Medulla oblongata (tissue), 1 donor: ENCODE results near the gene HS6ST1.

Source experiments
- DNase-seq: peaks from one replicate; pipeline ENCODE4 v3.0.0-alpha.2; 2015; ENCODE audit errors: extremely low spot score

Gene HS6ST1

DNA sequence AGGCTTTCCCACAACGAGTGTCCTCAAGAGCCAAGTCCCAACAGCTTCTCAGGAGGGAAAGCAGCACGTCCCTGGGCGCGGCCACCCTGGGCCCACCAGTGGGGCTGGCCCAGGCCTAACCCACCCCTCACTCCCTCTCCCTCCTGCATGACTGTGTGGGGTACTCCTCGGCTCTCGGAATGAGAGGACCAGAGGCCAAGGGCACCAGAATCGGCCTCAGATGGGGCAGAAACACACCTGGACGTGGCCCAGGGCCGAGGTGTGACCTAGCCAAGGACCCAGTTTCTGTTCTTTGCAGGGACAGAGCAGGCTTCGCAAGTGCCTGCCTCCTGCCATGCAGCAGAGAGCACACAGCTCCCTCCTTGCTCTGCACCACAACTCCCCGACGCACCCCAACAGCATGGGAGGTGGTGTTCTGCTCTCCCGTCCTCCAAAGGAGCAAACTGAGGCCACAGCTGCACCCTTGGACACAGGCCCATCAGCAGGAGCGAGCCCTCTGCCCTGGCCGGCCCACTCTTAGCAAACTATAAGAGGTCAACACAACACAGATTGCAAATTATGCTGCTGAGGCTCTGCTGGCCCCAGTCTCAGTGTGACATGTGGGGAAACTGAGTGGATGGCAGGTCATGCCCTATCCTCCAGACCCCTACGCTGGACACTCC, 19.7 kb downstream of the HS6ST1 start:
- DNase-seq, result no peak

DNA sequence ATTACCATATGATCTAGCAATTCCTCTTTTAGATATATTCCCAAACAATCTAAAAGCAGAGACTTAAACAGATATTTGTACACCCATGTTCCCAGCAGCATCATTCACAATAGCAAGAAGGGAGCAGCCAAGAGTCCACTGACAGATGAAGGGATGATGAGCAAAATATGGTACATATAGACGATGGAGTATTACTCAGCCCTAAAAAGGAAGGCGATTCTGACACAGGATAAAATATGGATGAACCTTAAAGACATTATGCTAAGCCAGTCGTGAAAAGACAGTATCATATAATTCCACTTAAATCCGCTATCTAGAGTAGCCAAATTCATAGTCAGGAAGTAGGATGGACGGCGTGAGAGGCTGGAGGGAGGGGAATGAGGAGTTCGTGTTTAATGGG, 20.4 kb downstream of the HS6ST1 start:
- DNase-seq, result no peak

DNA sequence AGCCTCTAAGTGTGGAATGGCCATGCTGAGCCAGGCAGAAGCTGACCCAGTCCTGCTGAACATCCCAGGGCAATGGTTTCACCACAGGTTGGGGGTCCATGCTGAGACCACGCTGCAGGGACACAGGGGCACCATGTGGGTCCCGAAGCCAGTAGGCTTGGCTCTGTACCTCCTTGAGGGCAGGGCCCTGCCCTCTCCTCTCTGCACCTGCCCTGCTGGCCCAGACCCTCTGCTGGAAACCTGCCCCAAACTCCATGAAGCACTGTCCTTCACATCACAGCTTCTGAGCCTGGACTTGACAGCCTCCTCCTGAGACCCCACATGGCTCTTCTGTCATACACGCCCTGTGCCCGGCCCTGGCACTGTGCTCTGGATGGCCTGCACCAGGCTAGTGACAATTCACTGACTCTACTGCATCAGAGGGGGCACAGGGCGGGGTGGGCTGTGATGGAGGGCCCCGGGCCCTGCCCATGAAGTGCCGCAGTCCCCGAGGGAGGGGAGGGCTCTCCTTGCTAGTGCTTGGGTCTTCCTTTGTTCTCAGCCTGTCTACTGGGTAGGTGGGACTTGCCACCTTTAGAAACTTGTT, 24.7 kb downstream of the HS6ST1 start:
- DNase-seq, result no peak

DNA sequence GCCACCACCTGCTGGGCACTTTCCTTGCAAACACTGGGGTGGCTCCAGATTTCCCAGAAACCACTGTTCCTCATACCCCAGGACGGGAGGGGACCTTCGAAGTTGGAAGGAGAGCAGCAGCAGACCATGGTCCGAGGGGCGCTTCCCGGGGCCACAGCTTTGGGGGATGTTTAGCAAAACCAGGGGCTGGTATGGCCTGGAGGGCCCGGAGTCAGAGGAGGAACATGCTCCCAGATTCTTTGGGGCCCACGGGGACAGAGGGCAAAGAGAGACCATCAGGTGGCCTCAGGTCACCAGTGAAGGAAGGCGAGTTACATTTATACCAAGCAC, 25.3 kb downstream of the HS6ST1 start:
- DNase-seq, result no peak

DNA sequence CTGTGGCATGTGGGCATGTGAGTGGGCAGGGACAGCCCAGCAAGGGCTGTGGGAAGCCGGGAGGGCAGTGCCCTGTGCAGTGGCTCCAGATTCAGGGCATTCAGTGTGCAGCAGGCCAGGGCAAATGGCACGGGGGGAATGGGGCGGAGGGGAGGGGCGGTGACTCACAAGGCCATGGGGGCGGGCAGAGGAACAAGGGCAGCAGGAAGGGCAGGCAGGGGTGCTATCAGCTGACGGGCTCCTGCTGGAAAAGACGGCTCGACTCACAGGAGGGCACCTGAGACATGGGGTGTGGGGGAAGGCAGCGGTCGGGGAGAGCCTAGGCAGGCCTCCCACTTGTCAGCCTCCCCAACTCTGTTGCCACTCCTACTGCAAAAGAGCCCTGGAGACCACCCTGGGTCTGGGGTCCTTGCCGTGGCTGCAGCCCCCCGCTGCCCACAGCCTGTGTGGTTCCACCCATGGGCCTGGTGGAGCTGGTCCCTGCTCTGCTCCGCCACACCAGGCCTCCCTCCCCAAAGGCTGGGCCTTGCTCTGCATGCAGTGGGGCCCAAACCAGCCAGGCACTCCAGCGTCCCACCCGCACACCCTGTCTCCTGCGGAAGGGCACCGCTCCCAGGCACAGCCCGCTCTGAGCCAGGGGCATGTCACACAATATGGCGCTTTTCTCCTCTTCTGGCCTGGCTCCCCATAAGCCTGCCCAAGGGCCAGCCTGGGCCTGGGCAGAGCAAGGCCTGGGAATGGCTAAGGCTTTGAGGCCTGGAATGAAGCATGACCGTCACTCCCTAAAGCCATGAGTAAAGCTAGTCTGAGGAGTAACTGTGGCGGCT, 25.9 kb downstream of the HS6ST1 start:
- DNase-seq, result peak; percentile 50

DNA sequence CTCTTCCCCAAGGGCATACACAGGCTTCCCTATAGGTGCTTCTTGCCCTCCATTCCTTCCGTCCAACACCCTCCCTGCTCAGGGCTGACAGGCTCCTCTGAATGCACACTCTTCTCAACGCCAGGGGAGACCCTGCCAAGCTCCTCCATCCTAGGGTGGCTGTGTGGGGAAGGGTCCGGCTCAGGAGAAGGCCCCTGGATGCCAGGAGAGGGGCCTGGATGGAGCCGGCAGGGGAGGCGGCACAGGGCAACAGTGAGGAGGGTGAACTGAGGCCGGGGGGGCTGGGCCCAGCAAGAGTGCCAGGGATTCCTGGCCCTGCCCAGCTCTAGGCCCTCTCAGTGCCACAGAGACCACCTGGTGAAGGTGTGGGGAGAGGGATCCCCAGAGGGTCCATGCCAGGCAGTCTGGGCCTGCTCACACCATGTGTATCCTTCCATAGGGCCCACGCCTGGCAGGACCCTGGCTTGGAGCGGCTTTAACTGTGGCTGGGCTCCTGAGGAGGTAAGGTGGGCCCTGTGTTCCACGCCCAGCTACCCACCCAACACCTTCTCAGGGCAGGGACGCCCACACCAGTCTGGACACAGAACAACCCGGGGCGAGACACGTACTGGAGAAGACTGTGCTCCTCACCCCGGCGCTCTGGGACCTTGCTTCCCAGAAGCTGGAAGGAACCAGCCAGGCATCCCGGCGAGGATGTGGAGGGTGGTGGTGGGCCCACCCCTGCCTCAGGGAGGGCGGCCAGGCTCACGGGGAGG, 26.6 kb downstream of the HS6ST1 start:
- DNase-seq, result no peak

DNA sequence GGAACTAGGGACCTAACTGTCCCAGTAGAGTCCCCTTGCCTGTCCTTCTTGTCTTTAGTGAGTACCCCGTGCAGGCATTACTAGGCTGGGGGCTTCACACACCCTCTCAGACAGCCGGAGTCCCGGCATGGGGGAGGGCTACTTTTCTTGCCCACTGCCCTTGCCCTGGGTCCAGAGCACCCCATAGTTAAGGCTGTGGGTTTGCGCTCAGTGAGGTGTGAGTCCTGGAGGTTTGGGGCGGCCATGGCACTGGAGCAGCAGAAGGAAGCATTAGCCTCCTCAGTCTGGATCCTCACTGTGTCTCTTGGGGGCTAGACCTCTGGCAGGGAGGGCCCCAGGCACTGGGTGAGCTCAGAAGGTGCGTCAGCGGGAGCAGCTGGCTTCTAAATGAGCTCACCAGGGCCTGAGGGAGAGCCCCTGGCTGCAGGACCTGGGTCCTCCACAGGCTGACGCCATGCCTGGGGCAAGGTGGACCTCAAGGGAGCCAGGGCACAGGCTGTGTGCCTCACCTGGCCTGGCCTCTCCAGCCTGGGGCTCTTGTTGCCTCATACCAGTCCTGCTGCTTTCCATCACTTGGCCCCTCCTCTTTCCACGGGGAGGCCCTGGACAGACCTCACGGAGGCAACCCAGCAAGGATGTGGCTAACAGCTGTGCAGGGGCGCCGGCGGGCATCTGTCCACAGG, 27.4 kb downstream of the HS6ST1 start:
- DNase-seq, result no peak

DNA sequence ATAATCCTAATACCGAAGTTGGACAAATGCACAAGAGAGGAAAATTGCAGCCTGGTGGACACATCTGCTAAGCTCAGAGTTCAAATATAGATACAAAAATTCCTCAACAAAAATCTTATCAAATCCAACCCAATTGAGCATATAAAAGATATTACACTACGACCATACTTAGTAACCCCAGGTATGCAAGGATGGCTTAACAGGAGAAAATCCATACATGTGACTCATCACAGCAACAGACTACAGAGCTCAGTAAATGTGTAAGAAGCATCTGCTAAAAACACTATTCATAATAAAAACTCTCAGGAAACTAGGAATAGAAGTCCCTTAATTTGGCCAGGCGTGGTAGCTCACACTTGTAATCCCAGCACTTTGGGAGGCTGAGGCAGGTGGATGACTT, 28.3 kb downstream of the HS6ST1 start:
- no peak for DNase-seq

DNA sequence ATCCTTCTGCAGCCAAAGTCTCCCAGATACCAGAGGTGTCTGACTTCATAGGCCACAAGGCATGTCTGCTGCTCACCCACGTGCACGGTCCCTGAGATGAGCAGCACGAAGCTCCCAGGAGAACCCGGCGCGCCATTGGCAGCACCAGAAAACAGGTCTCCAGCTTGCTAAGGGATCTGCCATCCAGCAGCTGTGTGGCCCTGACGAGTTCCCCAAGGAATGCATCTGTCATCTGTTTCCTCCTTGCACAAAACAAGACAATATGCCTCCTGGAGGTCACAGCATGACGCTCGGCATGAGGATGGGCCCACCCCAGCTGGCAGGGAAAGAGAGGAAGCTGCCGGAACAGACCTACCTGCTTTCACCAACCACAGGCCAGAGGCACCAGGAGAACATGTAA, 29.2 kb downstream of the HS6ST1 start:
- no peak for DNase-seq

DNA sequence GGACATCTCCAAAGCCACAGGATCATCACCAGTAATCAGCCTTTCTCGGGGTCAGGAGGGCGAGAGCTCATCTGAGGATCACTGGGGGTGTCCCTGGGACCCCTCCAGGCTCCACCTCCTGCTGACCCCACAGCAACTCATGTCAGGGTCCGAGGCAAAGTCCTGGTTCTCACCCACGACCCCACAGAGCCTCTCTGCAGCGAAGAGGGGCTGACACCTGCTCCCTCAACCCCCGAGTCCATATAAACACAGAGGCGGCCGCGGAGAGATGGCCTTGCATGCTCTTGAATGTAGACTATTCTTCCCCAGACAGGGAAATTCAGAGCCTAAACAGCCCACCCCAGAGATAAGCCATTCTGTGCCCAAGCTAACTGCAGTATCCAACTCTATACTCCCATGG, 29.9 kb downstream of the HS6ST1 start:
- no peak for DNase-seq

DNA sequence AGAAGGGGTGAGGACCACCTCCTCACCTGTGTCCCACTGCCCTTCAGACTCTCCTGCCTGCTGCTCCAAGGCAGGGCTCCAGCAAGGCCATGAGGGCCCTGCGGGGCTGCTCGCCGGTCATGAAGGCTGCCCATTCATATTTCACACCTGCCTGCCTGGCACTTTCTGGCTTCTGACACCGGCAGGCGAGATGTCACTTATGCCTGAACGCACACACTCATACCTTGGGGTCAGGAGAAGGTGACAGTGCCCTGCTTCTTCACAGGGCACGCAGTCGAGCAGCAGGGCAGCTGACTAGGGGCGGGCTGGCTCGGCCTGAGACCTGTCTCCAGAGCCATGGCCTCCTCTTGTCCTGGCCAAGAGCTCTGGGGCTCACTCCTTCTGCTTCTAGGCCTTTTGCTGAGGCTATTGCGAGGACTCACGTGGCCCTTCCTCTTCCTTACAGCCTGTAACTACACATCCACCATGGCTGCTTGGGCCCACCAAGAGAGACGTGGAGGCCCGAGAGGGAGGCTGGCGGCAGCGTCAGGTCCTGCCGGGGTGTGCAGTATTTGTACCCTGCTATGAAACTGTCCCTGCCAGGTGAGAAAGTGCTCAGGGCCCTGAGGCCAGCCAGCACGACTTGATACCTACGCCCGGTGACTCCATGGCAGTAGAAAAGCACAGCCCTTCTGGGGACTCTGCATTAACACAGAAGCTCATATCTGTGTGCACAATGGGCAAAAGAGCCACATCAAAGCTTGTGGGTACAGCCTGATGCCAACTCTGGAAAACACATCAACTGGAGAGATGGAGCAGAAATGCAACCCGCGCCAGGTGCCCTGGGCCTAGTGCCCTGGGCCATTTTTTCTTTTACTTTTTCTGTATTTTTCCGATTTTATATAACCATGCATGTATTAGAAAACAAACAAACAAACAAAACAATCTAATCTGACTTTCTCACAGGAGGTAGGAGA, 30.6 kb downstream of the HS6ST1 start:
- DNase-seq, result no peak

DNA sequence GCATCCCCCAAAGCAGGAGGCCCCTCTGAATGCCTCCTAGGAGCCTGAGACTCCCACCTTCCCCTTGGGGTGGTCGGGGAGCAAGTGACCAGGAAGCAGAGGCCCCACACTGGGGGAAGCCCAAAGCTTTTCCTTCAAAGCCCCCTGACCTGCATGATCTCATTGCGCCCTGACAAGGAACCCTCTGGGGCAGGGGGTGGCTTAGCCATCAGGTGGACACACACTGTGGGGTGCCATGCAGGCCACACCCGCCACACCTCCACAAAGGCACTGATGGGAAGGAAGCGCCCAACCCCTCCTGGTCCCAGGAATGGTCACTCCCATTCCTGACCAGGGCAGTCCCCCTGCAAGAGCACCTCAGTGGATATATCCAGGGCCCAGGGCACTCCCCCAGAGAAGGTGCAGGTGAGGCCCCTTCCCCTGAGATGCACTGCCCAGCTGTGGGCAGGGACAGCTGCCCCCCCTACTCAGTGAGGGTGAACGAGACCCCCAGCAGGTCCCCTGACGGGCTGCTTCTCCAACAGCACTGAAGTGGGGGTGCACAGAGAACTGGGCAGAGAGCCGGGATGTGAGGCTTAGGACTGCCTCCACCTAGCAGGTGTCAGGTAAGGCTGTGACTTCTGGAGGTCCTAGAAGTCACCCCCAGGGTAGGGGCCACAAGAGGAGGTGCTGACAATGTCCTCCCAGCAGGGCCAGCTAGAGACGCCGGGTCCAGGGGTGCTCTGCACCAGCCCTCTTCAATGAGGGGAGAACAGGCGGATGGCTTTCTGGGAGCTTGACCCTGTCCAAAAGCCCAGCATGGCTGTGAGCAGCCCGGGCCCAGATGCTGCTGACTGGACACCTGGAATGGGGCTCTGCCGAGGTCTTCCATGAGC, 31.5 kb downstream of the HS6ST1 start:
- no peak for DNase-seq

DNA sequence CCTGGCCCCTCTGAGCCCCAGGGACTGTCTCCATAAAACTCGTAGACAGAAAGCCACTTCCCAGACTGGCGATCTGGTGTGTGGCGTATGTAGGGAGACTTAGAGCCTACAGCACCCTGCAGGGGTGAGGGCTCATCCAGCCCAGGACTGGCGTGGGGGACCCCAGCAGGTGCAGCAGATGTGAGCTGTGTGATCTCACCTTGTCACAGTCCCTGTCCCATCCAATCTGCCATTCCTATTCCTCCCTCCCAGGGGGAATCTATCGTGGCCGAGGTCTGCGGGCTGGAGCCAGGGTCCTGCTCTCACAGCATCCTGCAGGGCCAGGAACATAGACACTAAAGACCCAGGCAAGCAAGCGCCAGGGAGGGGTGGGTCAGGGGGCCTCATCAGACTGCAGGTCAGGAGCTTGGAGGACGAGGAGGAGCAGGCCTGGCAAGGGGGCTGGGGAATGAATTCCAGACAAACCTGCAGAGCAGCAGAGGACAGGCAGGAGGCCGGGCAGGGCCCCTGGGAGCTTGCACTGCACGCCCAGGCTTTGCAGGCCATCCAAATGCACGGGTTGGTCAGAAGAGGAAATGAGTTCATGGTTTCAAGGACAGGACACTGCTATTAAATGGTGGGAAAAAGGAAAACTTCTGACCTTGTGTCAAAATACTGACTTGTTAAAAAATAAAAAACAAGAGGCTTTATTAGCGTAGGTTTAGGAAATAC, 32.5 kb downstream of the HS6ST1 start:
- DNase-seq, result no peak

DNA sequence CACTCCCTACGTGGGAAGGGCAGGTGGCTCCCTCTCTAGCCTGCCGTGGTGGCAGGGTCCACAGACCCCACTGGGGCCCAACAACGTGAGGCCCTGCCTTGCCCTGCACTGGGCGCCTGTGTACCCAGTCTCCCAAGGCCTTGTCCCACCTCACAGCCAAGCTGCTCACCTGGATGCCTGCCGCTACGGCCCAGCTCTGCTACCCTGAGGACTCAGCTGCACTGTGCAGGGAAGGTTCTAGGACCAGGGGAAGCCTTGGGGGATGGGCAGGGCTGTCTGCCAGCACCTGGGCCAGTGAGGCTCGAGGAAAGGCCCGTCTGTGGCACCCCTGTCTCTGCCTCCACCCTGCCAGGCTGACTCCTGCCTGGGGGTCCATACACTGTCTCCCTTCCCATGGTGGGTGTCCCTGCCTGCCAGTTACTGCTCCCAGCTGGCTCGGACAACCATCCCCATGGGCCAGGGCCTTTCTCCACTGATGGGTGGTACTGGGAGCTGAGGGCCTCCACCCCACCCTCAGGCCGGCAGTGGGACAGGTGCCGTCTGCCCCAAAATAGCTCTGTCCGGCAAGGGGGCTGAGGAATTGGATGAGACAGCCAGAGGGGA, 33.2 kb downstream of the HS6ST1 start:
- no peak for DNase-seq

DNA sequence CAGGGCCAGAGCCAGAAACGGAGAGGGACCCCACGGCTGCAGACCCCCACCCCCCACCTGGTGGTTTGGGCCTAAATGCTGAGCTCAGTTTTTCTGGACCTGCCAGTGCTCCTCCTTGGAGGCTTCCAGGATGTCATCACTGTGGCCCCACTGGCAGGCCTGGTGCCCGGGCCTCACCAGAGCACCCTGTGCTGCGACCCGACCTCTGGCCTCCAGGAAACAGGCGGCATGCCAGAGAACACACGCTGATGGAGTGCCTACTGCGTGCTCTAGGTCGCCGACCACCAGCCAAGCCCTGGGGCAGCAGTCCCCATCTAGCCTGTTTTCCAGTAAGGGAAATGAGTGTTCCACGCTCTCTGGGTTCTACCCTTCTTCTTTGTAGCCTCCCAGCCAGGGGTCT, 33.8 kb downstream of the HS6ST1 start:
- DNase-seq, result no peak

DNA sequence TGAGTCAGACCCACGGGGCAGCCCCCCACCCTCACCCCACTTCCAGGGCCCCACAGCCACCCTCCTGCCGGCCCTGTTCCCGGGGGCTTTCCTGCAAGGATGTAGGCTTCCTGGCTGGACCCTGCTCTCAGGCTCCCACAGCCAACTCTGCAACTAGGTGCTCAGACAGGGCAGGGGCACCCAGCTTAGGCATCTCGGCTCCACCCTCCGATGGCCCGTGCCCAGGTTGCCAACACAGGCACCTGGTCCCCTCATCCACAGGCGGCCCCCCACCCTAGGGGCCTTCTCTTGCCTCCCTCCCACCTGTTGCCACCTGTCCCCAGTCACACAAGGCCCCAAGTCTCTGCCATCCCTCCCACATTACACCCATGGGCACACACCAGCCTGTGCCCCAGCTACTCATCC, 34.6 kb downstream of the HS6ST1 start:
- no peak for DNase-seq

DNA sequence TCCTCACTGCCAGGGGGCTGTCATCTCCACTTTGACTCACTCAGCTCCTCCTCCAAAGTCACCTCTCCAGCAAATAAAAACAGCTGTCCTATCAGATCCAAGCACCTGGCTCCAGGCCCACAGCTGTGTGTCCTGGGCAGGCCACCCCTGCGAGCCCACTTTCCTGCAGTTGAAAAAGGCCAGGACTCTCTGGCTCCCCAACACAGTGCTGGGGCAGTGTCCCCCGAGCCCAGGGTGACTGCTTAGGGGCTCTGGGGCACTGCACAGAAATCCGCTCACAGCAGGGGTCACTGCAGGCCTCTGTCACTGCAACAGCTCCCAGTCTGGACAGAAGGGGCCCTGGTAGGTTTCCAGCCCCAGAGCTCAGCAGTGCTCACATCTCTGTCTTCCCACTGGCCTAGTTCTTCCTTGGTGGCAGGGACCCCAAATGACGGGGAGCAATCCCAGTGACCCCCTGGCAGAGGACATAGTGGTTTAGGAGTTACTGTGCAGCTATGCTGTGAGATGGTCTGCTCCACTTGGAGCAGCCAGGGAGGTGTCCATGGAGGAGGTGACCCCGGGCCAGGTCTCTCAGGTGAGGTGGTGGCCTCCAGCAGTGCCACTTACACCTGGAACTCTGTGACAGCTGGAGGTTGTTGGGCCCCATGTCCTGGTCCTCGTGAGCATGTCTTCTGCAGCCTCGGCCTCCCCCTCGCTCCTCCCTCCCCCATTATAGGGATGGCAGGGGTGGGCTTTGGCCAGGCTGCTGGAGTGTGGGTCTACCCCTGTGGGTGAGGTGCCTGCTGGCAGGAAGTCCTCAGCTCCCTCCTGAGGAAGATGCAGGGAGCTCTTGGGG, 35.5 kb downstream of the HS6ST1 start:
- DNase-seq, result no peak
